PC-3 (cell line): ENCODE data around the gene IRX4. TPM values are rescaled to one million over a fixed set of nuclear protein-coding genes. Genes with fewer than 3 reads are reported as not detected.

Experiments
- ATAC-seq: fragments of 200-7000 bp; cut with Tn5 transposase; 2 replicates; pipeline ENCODE4 v1.9.1; 2020; ENCODE audit warnings: mild to moderate bottlenecking, moderate library complexity
- BruUV-seq: library from RNA; stranded (reverse); fragments of 400-500 nt; replicated peaks from 2 replicates; lab custom pipeline; 2021; lab: Mats Ljungman, UMichigan
- CTCF ChIA-PET: fragments of 300-600 bp; sonication (Branson Sonifier 250); formaldehyde crosslinking; loops from one replicate; lab custom pipeline; 2022; ENCODE audit warnings: antibody characterized with exemption; lab: Charles Lee
- POLR2A ChIA-PET: fragments of 300-600 bp; sonication (Branson Sonifier 250); formaldehyde crosslinking; loops from one replicate; lab custom pipeline; 2022; ENCODE audit warnings: antibody characterized with exemption; ENCODE audit not compliant: unreplicated experiment; lab: Charles Lee
- DNase-seq: peaks from one replicate; pipeline ENCODE4 v3.0.0-alpha.2; 2015
- H2AFZ ChIP-seq: fragments of 300-600 bp; sonication (generic); 2 replicates; pipeline ENCODE4 v1.6.0; 2016; ENCODE audit warnings: antibody characterized with exemption, low read length
- H3F3A ChIP-seq: fragments of 300-600 bp; sonication (generic); one replicate; pipeline ENCODE4 v1.6.0; 2017; ENCODE audit warnings: antibody characterized with exemption, low read length, control low read depth, mild to moderate bottlenecking; ENCODE audit not compliant: unreplicated experiment
- H3K27ac ChIP-seq: fragments of 300-600 bp; sonication (generic); 2 replicates; pipeline ENCODE4 v1.5.1; 2016; ENCODE audit warnings: mild to moderate bottlenecking, low read length
- H3K27me3 ChIP-seq: fragments of 300-600 bp; sonication (generic); 2 replicates; pipeline ENCODE4 v1.6.1; 2016; ENCODE audit warnings: low read length, mixed read lengths
- H3K36me3 ChIP-seq: fragments of 300-600 bp; sonication (generic); 2 replicates; pipeline ENCODE4 v1.6.1; 2016; ENCODE audit warnings: low read depth, mixed run types, low read length, mixed read lengths
- H3K4me1 ChIP-seq: fragments of 300-600 bp; sonication (generic); 2 replicates; pipeline ENCODE4 v1.5.1; 2016; ENCODE audit warnings: low read length; ENCODE audit not compliant: insufficient read depth
- H3K4me2 ChIP-seq: fragments of 300-600 bp; sonication (generic); 2 replicates; pipeline ENCODE4 v1.6.0; 2016; ENCODE audit warnings: low read length
- H3K4me3 ChIP-seq: fragments of 300-600 bp; sonication (generic); 2 replicates; pipeline ENCODE4 v1.5.1; 2016; ENCODE audit warnings: mild to moderate bottlenecking, low read length, mixed read lengths
- H3K79me2 ChIP-seq: fragments of 300-600 bp; sonication (generic); 2 replicates; pipeline ENCODE4 v1.6.1; 2017; ENCODE audit warnings: low read length, mixed read lengths
- H3K9ac ChIP-seq: fragments of 300-600 bp; sonication (generic); 2 replicates; pipeline ENCODE4 v1.6.0; 2016; ENCODE audit warnings: mild to moderate bottlenecking, low read length
- H3K9me2 ChIP-seq: fragments of 300-600 bp; sonication (generic); replicated peaks from 2 replicates; pipeline ENCODE4 v1.6.1; 2016; ENCODE audit warnings: mixed run types, low read length, mixed read lengths
- H3K9me3 ChIP-seq: fragments of 300-600 bp; sonication (generic); 2 replicates; pipeline ENCODE4 v1.6.1; 2016; ENCODE audit warnings: low read length, mixed read lengths
- H4K20me1 ChIP-seq: fragments of 300-600 bp; sonication (generic); 2 replicates; pipeline ENCODE4 v1.6.1; 2016; ENCODE audit warnings: low read length, mixed read lengths
- EZH2 ChIP-seq: fragments of 300-600 bp; sonication (generic); IDR thresholded peaks from one replicate; pipeline ENCODE4 v1.6.1; 2017; ENCODE audit warnings: antibody characterized with exemption, mild to moderate bottlenecking, low read length; ENCODE audit not compliant: unreplicated experiment
- EZH2phosphoT487 ChIP-seq: fragments of 300-600 bp; sonication (generic); IDR thresholded peaks from 2 replicates; pipeline ENCODE4 v1.6.1; 2018; ENCODE audit warnings: mild to moderate bottlenecking, antibody characterized with exemption, low read length, borderline replicate concordance
- intact Hi-C: fragments of 100-400 bp; cut with micrococcal nuclease; formaldehyde crosslinking; loops from 2 replicates; pipeline ENCODE4 v1.9.0; 2023
- total RNA-seq: library from RNA; depleted of rRNA; stranded (reverse); fragments of >200 nt; gene quantifications from 2 replicates; pipeline ENCODE4 v1.2.3, GENCODE V29; 2014
- TF ChIP-seq, protein P1 (sequence below): fragments of 300-600 bp; sonication (generic); conservative IDR thresholded peaks from 2 replicates; pipeline ENCODE4 v1.5.1; 2017; ENCODE audit warnings: antibody characterized with exemption, low read depth, mild to moderate bottlenecking, low read length

The IRX4 gene
- total RNA-seq, 1 experiment from 2014 or later = not detected

DNA sequence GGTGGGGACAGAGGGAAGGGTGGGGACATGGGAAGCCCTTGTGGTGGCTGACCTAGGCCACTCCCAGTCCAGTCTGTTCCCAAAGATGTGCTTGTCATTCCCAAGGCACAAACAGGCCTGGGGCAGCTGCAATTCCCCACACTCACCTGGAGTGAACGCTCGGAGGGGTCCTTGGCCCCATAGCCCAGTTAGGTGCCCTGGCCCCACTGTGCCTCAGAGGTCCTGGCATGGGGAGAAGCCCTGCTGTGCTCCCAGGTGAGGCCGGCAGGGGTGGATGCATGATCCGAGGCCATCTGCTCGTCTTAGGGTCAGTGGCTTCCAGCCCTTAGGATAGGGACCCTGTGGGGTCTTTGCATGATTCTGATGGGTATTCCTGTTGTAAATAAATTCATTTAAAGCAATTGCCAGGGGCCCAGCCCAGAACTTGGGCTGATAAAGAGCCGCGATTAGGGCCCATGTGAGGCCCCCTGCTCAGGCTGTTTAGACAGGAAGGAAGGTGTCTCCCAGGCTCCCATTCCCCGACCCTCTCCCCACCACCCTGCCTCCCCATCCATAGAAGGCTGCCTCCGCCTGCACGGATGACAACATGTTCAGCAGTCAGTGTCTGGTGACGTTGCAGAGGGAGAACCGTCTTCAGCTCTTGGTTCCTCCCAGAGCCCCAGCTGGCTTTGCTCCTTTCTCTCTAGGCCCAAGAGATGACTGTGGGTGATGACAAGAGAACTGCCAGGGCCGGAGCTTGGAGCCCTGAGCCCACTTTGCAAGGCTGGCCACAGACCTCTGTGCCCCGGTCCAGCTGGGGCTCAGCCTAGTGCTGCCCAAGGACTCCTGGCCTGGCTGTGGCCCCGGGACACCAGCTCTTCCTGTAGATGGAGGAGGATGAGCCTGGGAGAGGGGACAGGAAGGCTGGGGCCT, 28.4 kb upstream of the IRX4 start:
- BruUV-seq = no TSS peak

DNA sequence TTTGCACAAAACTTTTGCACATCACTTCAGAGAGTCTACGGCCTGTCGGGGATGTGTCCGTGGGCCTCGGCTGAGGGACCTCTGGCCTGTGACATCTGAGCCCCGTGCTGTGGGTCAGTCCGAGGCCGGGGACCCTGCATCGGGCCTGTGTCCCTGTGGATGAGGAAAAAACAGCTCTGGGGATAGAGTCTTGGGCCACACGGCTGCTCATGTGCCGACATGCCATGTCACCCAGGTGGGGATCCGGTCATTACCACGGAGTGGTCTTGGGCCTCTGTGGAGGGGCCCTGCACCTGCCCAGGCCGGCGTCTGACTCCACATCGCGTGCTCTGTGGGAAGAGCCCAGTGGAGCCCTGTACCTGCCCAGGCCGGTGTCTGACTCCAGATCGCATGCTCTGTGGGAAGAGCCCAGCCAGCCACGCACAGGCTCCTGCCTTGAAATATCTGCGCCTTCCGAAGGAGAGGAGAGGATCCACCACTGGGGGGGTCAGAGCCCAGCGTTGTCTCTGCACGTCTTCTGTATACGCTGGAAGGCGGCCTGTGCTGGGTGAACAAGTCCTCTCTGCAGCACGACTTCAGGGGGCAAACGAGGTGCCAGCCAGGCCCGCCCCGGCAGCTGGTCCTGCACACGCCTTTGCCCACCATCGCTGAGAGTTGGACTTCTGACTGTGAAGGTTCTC, 27.5 kb upstream of the IRX4 start:
- Histone ChIP-seq H3K4me1 (no peaks in the 10 kb centered on the region), H3K9me2 (no peaks in the 10 kb centered on the region), H3K4me3 (no peak overlapping the region), H3K36me3 (no peaks in the 10 kb centered on the region), H4K20me1 (no peaks in the 10 kb centered on the region), H3K4me2 (no peak overlapping the region), H2AFZ (no peak overlapping the region), H3K27me3 (peaks cover 71% of the 10 kb centered on the region), H3K27ac (no peak overlapping the region), H3F3A (no peaks in the 10 kb centered on the region), H3K9me3 (no peaks in the 10 kb centered on the region), H3K79me2 (no peaks in the 10 kb centered on the region), H3K9ac (no peak overlapping the region)
- no peak for DNase-seq
- no peak for ATAC-seq
- TF ChIP-seq EZH2phosphoT487 = no peak
- TF ChIP-seq, protein P1, sequence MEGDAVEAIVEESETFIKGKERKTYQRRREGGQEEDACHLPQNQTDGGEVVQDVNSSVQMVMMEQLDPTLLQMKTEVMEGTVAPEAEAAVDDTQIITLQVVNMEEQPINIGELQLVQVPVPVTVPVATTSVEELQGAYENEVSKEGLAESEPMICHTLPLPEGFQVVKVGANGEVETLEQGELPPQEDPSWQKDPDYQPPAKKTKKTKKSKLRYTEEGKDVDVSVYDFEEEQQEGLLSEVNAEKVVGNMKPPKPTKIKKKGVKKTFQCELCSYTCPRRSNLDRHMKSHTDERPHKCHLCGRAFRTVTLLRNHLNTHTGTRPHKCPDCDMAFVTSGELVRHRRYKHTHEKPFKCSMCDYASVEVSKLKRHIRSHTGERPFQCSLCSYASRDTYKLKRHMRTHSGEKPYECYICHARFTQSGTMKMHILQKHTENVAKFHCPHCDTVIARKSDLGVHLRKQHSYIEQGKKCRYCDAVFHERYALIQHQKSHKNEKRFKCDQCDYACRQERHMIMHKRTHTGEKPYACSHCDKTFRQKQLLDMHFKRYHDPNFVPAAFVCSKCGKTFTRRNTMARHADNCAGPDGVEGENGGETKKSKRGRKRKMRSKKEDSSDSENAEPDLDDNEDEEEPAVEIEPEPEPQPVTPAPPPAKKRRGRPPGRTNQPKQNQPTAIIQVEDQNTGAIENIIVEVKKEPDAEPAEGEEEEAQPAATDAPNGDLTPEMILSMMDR = no peak
- TF ChIP-seq EZH2 = no peak
- intact Hi-C loops = no loop called here
- no TSS peak for BruUV-seq
- POLR2A ChIA-PET = no interaction called here
- CTCF ChIA-PET = no interaction called here

More for the DNA sequence above, 28.4 kb upstream of the IRX4 start:
- intact Hi-C loops = no loop called here
- Histone ChIP-seq H3F3A (no peaks in the 10 kb centered on the region), H3K9ac (no peak overlapping the region), H3K9me2 (no peaks in the 10 kb centered on the region), H3K27me3 (peaks cover 64% of the 10 kb centered on the region), H3K9me3 (no peaks in the 10 kb centered on the region), H3K36me3 (no peaks in the 10 kb centered on the region), H2AFZ (no peak overlapping the region), H4K20me1 (no peaks in the 10 kb centered on the region), H3K79me2 (no peaks in the 10 kb centered on the region), H3K4me1 (no peaks in the 10 kb centered on the region), H3K4me2 (no peak overlapping the region), H3K4me3 (no peak overlapping the region), H3K27ac (no peak overlapping the region)
- ChIA-PET POLR2A (no interaction called here), CTCF (no interaction called here)
- TF ChIP-seq, protein P1 = no peak
- TF ChIP-seq EZH2phosphoT487 = no peak
- TF ChIP-seq EZH2 = no peak
- no peak for DNase-seq
- ATAC-seq = no peak
